IPS DF 6.9 (cell line): ENCODE measurements around the gene IMPG1.

Source experiments
- DNase-seq: peaks from one replicate; pipeline ENCODE4 v3.0.0-alpha.2; 2013; ENCODE audit warnings: low read depth, low spot score
- H3K27ac ChIP-seq: one replicate; pipeline ENCODE4 v1.5.1; 2013; ENCODE audit warnings: low read length, control low read depth
- H3K27me3 ChIP-seq: 2 replicates; pipeline ENCODE4 v1.6.1; 2013; ENCODE audit warnings: mild to moderate bottlenecking, low read length; ENCODE audit not compliant: control insufficient read depth, insufficient read depth
- H3K36me3 ChIP-seq: 2 replicates; pipeline ENCODE4 v1.6.1; 2013; ENCODE audit warnings: low read length; ENCODE audit not compliant: control insufficient read depth, insufficient read depth
- H3K4me1 ChIP-seq: 2 replicates; pipeline ENCODE4 v1.6.1; 2013; ENCODE audit warnings: low read length; ENCODE audit not compliant: control insufficient read depth, insufficient read depth
- H3K4me3 ChIP-seq: 2 replicates; pipeline ENCODE4 v1.5.1; 2013; ENCODE audit warnings: mild to moderate bottlenecking, low read length
- H3K9me3 ChIP-seq: 2 replicates; pipeline ENCODE4 v1.6.1; 2013; ENCODE audit warnings: low read length, inconsistent platforms; ENCODE audit not compliant: control insufficient read depth, insufficient read depth
- WGBS: extraction: QIAGEN DNeasy Blood & Tissue Kit; methylation state at CpG from one replicate; pipeline ENCODE4 v1.1.7; 2013; ENCODE audit warnings: mixed read lengths, missing lambda C conversion rate; ENCODE audit not compliant: insufficient read length, insufficient coverage; 5-methylcytosine and 5-hydroxymethylcytosine counted together

Gene IMPG1

GRCh38 chr6:76003113-76003512 is 69.3 kb downstream of the IMPG1 start:
- no peaks in the 10 kb centered on the region for H3K36me3 ChIP-seq
- no peaks in the 10 kb centered on the region for H3K27me3 ChIP-seq
- no peaks in the 10 kb centered on the region for H3K4me1 ChIP-seq
- no peak overlapping the region for H3K4me3 ChIP-seq
- H3K27ac ChIP-seq: no peak overlapping the region
- H3K9me3 ChIP-seq: no peaks in the 10 kb centered on the region
- WGBS: no CpG with 5 or more reads among the region's 1 CpG
- DNase-seq: no peak

GRCh38 chr6:76000629-76001028 is 71.8 kb downstream of the IMPG1 start:
- no CpG with 5 or more reads among the region's 5 CpGs for WGBS
- H3K9me3 ChIP-seq: no peaks in the 10 kb centered on the region
- H3K4me3 ChIP-seq: no peak overlapping the region
- no peaks in the 10 kb centered on the region for H3K4me1 ChIP-seq
- H3K27me3 ChIP-seq: no peaks in the 10 kb centered on the region
- no peak for DNase-seq
- H3K27ac ChIP-seq: no peak overlapping the region
- H3K36me3 ChIP-seq: no peaks in the 10 kb centered on the region

GRCh38 chr6:75997696-75998095 is 74.8 kb downstream of the IMPG1 start:
- no peak for DNase-seq
- Histone ChIP-seq H3K4me1 (no peaks in the 10 kb centered on the region), H3K27me3 (no peaks in the 10 kb centered on the region), H3K4me3 (no peak overlapping the region), H3K27ac (no peak overlapping the region), H3K9me3 (no peaks in the 10 kb centered on the region), H3K36me3 (no peaks in the 10 kb centered on the region)
- no CpG with 5 or more reads among the region's 3 CpGs for WGBS

GRCh38 chr6:75993236-75994162 is 79.0 kb downstream of the IMPG1 start:
- H3K27me3 ChIP-seq: no peaks in the 10 kb centered on the region
- no peaks in the 10 kb centered on the region for H3K4me1 ChIP-seq
- DNase-seq: no peak
- no peaks in the 10 kb centered on the region for H3K36me3 ChIP-seq
- no peak overlapping the region for H3K27ac ChIP-seq
- H3K9me3 ChIP-seq: no peaks in the 10 kb centered on the region
- no peak overlapping the region for H3K4me3 ChIP-seq
- WGBS: no CpG with 5 or more reads among the region's 6 CpGs

- H3K4me3 ChIP-seq: no peak overlapping the region
- DNase-seq: no peak
- no CpG with 5 or more reads among the region's 2 CpGs for WGBS
Measured at GRCh38 chr6:75991941-75992340, 80.5 kb downstream of the IMPG1 start.

GRCh38 chr6:75986935-75987334 is 85.5 kb downstream of the IMPG1 start:
- H3K9me3 ChIP-seq: no peaks in the 10 kb centered on the region
- no peaks in the 10 kb centered on the region for H3K36me3 ChIP-seq
- no peaks in the 10 kb centered on the region for H3K4me1 ChIP-seq
- DNase-seq: no peak
- no peak overlapping the region for H3K4me3 ChIP-seq
- H3K27ac ChIP-seq: no peak overlapping the region
- no peaks in the 10 kb centered on the region for H3K27me3 ChIP-seq
- no CpG with 5 or more reads among the region's 3 CpGs for WGBS

More at GRCh38 chr6:75991941-75992340, 80.5 kb downstream of the IMPG1 start:
- Histone ChIP-seq H3K27me3 (no peaks in the 10 kb centered on the region), H3K27ac (no peak overlapping the region), H3K36me3 (no peaks in the 10 kb centered on the region), H3K4me1 (no peaks in the 10 kb centered on the region), H3K9me3 (no peaks in the 10 kb centered on the region)

- WGBS: no CpG with 5 or more reads among the region's 4 CpGs
- H3K4me1 ChIP-seq: no peaks in the 10 kb centered on the region
- no peaks in the 10 kb centered on the region for H3K27me3 ChIP-seq
- no peak overlapping the region for H3K4me3 ChIP-seq
- no peaks in the 10 kb centered on the region for H3K36me3 ChIP-seq
- DNase-seq: no peak
- no peak overlapping the region for H3K27ac ChIP-seq
- H3K9me3 ChIP-seq: no peaks in the 10 kb centered on the region
Measured at GRCh38 chr6:75975904-75976303, 96.6 kb downstream of the IMPG1 start.

- no peaks in the 10 kb centered on the region for H3K36me3 ChIP-seq
- no peak for DNase-seq
- H3K27me3 ChIP-seq: no peaks in the 10 kb centered on the region
- 100% methylated on average over 1 of the region's 2 CpGs for WGBS
- no peak overlapping the region for H3K27ac ChIP-seq
- no peaks in the 10 kb centered on the region for H3K9me3 ChIP-seq
- no peaks in the 10 kb centered on the region for H3K4me1 ChIP-seq
- no peak overlapping the region for H3K4me3 ChIP-seq
Measured at GRCh38 chr6:75970093-75970492, 102.4 kb downstream of the IMPG1 start.

- no peak for DNase-seq
- H3K27me3 ChIP-seq: no peaks in the 10 kb centered on the region
Measured at GRCh38 chr6:75968143-75968542, 104.3 kb downstream of the IMPG1 start.

GRCh38 chr6:75963569-75963968 is 108.9 kb downstream of the IMPG1 start:
- H3K36me3 ChIP-seq: no peaks in the 10 kb centered on the region
- no peaks in the 10 kb centered on the region for H3K27me3 ChIP-seq
- WGBS: no CpG with 5 or more reads among the region's 1 CpG

More at GRCh38 chr6:75968143-75968542, 104.3 kb downstream of the IMPG1 start:
- no peak overlapping the region for H3K4me3 ChIP-seq
- H3K4me1 ChIP-seq: no peaks in the 10 kb centered on the region
- no peak overlapping the region for H3K27ac ChIP-seq
- H3K9me3 ChIP-seq: no peaks in the 10 kb centered on the region
- H3K36me3 ChIP-seq: no peaks in the 10 kb centered on the region

GRCh38 chr6:75952128-75952527 is 120.3 kb downstream of the IMPG1 start:
- H3K27me3 ChIP-seq: no peaks in the 10 kb centered on the region
- no peaks in the 10 kb centered on the region for H3K9me3 ChIP-seq
- H3K27ac ChIP-seq: no peak overlapping the region
- no peak overlapping the region for H3K4me3 ChIP-seq
- no peak for DNase-seq
- no CpG with 5 or more reads among the region's 3 CpGs for WGBS
- no peaks in the 10 kb centered on the region for H3K4me1 ChIP-seq
- H3K36me3 ChIP-seq: no peaks in the 10 kb centered on the region

More at GRCh38 chr6:75963569-75963968, 108.9 kb downstream of the IMPG1 start:
- H3K27ac ChIP-seq: no peak overlapping the region
- H3K4me1 ChIP-seq: no peaks in the 10 kb centered on the region
- no peak overlapping the region for H3K4me3 ChIP-seq
- H3K9me3 ChIP-seq: no peaks in the 10 kb centered on the region
- no peak for DNase-seq
